Thoracic aorta (tissue), 2 donors: ENCODE measurements around the gene PYM1. TPM values are rescaled to one million over a fixed set of nuclear protein-coding genes. Genes with fewer than 3 reads are reported as not detected.

Source experiments
- ATAC-seq: fragments of 150-250 bp; one replicate; pipeline ENCODE4 v1.8.0; 2017; ENCODE audit warnings: low read depth; ENCODE audit not compliant: insufficient number of reproducible peaks, low FRiP score
- DNase-seq: peaks from one replicate; pipeline ENCODE4 v3.0.0-alpha.2; 2020; ENCODE audit warnings: low spot score
- H3K27ac ChIP-seq, 2 donors: fragments of 200-600 bp; sonication (generic); 1 replicate in 1 of 2; 2 replicates in 1 of 2; pipeline ENCODE4 v1.5.1; 2016; ENCODE audit warnings: mild to moderate bottlenecking in 2 of 2, moderate library complexity in 2 of 2
- H3K27me3 ChIP-seq: fragments of 200-600 bp; sonication (generic); replicated peaks from 2 replicates; pipeline ENCODE4 v1.6.0; 2016; ENCODE audit warnings: mild to moderate bottlenecking; ENCODE audit not compliant: insufficient read depth
- H3K36me3 ChIP-seq: fragments of 200-600 bp; sonication (generic); one replicate; pipeline ENCODE4 v1.5.1; 2016
- H3K4me1 ChIP-seq, 2 donors: fragments of 200-600 bp; sonication (generic); 1 replicate in 1 of 2; 2 replicates in 1 of 2; pipeline versions ENCODE4 v1.5.1 to v1.6.0; 2016; ENCODE audit warnings: low read depth in 2 of 2, mild to moderate bottlenecking in 1 of 2; ENCODE audit not compliant: control insufficient read depth in 1 of 2
- H3K4me3 ChIP-seq: fragments of 200-600 bp; sonication (generic); 2 replicates; pipeline ENCODE4 v1.5.1; 2016; ENCODE audit warnings: mild to moderate bottlenecking
- H3K9me3 ChIP-seq: fragments of 200-600 bp; sonication (generic); 2 replicates; pipeline ENCODE4 v1.5.1; 2016
- total RNA-seq, 2 donors: library from RNA; depleted of rRNA; stranded (reverse); fragments of >200 nt; gene quantifications; one replicate each; pipeline versions ENCODE4 v1.1.0 to v1.2.3, GENCODE V29; 2016
- TF ChIP-seq, protein P1 (sequence below): fragments of 200-600 bp; sonication (generic); IDR thresholded peaks from one replicate; pipeline ENCODE4 v1.5.1; 2019; ENCODE audit warnings: antibody characterized with exemption

The PYM1 gene
- total RNA-seq, 2 donors from 2014 or later, result 19.0 to 31.6 TPM

- TF ChIP-seq, protein P1, sequence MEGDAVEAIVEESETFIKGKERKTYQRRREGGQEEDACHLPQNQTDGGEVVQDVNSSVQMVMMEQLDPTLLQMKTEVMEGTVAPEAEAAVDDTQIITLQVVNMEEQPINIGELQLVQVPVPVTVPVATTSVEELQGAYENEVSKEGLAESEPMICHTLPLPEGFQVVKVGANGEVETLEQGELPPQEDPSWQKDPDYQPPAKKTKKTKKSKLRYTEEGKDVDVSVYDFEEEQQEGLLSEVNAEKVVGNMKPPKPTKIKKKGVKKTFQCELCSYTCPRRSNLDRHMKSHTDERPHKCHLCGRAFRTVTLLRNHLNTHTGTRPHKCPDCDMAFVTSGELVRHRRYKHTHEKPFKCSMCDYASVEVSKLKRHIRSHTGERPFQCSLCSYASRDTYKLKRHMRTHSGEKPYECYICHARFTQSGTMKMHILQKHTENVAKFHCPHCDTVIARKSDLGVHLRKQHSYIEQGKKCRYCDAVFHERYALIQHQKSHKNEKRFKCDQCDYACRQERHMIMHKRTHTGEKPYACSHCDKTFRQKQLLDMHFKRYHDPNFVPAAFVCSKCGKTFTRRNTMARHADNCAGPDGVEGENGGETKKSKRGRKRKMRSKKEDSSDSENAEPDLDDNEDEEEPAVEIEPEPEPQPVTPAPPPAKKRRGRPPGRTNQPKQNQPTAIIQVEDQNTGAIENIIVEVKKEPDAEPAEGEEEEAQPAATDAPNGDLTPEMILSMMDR, result no peak
- Histone ChIP-seq H3K4me1 (peaks cover 7 to 15% of the 10 kb centered on the region in 2 donors), H3K27me3 (no peaks in the 10 kb centered on the region), H3K4me3 (no peak overlapping the region), H3K27ac (no peak overlapping the region), H3K36me3 (peaks cover 9% of the 10 kb centered on the region), H3K9me3 (no peaks in the 10 kb centered on the region)
- DNase-seq (no peak), ATAC-seq (no peak)
Measured at GRCh38 chr12:55938826-55939501, 11.3 kb upstream of the PYM1 start.

DNA sequence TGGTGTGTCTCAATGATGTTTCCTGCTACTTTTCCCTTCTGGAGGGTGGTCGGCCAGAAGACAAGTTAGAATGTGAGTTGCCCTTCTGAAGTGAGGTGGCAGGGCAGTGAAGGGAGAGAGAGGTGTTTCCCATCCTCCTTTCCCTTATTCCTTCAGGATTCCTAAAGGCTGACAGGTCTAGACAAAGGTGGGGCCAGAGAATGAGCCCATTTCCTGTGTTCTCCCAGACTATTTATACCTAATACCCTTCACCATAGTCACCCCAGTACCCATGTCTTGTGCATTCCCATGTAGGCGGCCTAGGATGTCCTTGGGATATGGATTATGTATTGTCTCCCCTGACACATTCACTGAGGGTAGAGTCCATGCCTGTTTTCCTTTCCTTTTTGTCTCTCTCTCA, 10.3 kb upstream of the PYM1 start:
- H3K36me3 ChIP-seq, result peaks cover 3% of the 10 kb centered on the region
- ATAC-seq (no peak), DNase-seq (no peak)
- no peak overlapping the region for H3K4me3 ChIP-seq
- TF ChIP-seq, protein P1, result no peak
- H3K4me1 ChIP-seq, result peaks cover 8 to 24% of the 10 kb centered on the region in 2 donors
- H3K9me3 ChIP-seq, result no peaks in the 10 kb centered on the region
- no peak overlapping the region for H3K27ac ChIP-seq
- H3K27me3 ChIP-seq, result no peaks in the 10 kb centered on the region

- H3K9me3 ChIP-seq, result no peaks in the 10 kb centered on the region
- TF ChIP-seq, protein P1, result no peak
- H3K27me3 ChIP-seq, result no peaks in the 10 kb centered on the region
- peaks cover 17 to 37% of the 10 kb centered on the region in 2 donors for H3K4me1 ChIP-seq
- peak overlapping the region; percentile 13 to 35 for H3K27ac ChIP-seq
- ATAC-seq, result no peak
- H3K4me3 ChIP-seq, result peak overlapping the region; percentile 32
- H3K36me3 ChIP-seq, result no peaks in the 10 kb centered on the region
- no peak for DNase-seq
Measured at GRCh38 chr12:55935738-55936151, 8.1 kb upstream of the PYM1 start.

DNA sequence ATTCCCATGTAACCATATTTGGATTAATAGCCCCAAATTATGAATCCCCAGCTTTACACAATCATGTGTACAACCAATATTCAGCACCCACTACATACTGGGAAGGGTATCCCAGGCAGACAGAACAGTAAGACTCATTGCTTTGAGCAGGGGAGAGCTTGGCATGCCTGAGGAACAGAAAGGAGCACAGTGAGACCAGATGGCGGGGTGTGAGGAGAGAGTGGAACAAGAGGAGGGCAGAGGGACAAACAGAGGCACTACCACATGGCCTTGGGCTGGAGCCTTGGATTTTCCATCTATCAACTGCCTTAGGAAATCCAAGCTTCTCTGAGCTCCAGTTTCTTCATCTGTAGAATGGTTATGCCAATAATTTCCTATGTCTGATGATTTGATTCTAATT, 7.1 kb upstream of the PYM1 start:
- peaks cover 13 to 38% of the 10 kb centered on the region in 2 donors for H3K4me1 ChIP-seq
- no peak for ATAC-seq
- no peak overlapping the region for H3K27ac ChIP-seq
- no peak overlapping the region for H3K4me3 ChIP-seq
- H3K27me3 ChIP-seq, result no peaks in the 10 kb centered on the region
- no peaks in the 10 kb centered on the region for H3K36me3 ChIP-seq
- DNase-seq, result no peak
- no peaks in the 10 kb centered on the region for H3K9me3 ChIP-seq
- TF ChIP-seq, protein P1, result no peak

GRCh38 chr12:55933799-55934742, 6.4 kb upstream of the PYM1 start:
- Histone ChIP-seq H3K9me3 (no peaks in the 10 kb centered on the region), H3K27ac (no peak overlapping the region), H3K36me3 (no peaks in the 10 kb centered on the region), H3K4me1 (peaks cover 13 to 41% of the 10 kb centered on the region in 2 donors), H3K4me3 (no peak overlapping the region), H3K27me3 (no peaks in the 10 kb centered on the region)
- no peak for DNase-seq
- no peak for ATAC-seq
- TF ChIP-seq, protein P1, result no peak
